OCI-LY1 (cell line): Measurements from ENCODE around the gene GBA2.

Experiments used
- H2AFZ ChIP-seq: fragments of 200-600 bp; sonication (generic), shearing (Covaris generic); 2 replicates; pipeline ENCODE4 v1.6.0; 2014; ENCODE audit warnings: antibody characterized with exemption, mild to moderate bottlenecking, low read length
- H3F3A ChIP-seq: fragments of 200-600 bp; sonication (generic), shearing (Covaris generic); 2 replicates; pipeline ENCODE4 v1.6.0; 2014; ENCODE audit warnings: mild to moderate bottlenecking, antibody characterized with exemption, low read length, moderate library complexity; ENCODE audit not compliant: insufficient read depth
- H3K27ac ChIP-seq: fragments of 200-600 bp; sonication (generic); 2 replicates; pipeline ENCODE4 v1.5.1; 2014; ENCODE audit warnings: low read length, mixed run types, mild to moderate bottlenecking, low read depth; ENCODE audit not compliant: poor library complexity, severe bottlenecking
- H3K27me3 ChIP-seq: fragments of 200-600 bp; sonication (generic); 2 replicates; pipeline ENCODE4 v1.6.0; 2014; ENCODE audit warnings: antibody characterized with exemption, mild to moderate bottlenecking, low read length, moderate library complexity; ENCODE audit not compliant: insufficient read depth
- H3K36me3 ChIP-seq: fragments of 200-600 bp; sonication (generic); 2 replicates; pipeline ENCODE4 v1.6.1; 2014; ENCODE audit warnings: mild to moderate bottlenecking, antibody characterized with exemption, low read length, moderate library complexity, mixed read lengths; ENCODE audit not compliant: insufficient read depth
- H3K4me1 ChIP-seq: fragments of 200-600 bp; sonication (generic); 2 replicates; pipeline ENCODE4 v1.5.1; 2014; ENCODE audit warnings: mild to moderate bottlenecking, low read length, moderate library complexity; ENCODE audit not compliant: insufficient read depth, severe bottlenecking
- H3K4me2 ChIP-seq: fragments of 200-600 bp; sonication (generic), shearing (Covaris generic); 2 replicates; pipeline ENCODE4 v1.6.1; 2014; ENCODE audit warnings: low read length
- H3K4me3 ChIP-seq: fragments of 200-600 bp; sonication (generic); 2 replicates; pipeline ENCODE4 v1.5.1; 2014; ENCODE audit warnings: low read length, low read depth, mild to moderate bottlenecking, mixed read lengths; ENCODE audit not compliant: poor library complexity, severe bottlenecking
- H3K79me2 ChIP-seq: fragments of 200-600 bp; shearing (Covaris generic); 2 replicates; pipeline ENCODE4 v1.6.1; 2016; ENCODE audit warnings: mixed run types, low read length, mixed read lengths; ENCODE audit not compliant: insufficient read depth
- H3K9ac ChIP-seq: fragments of 200-600 bp; sonication (generic), shearing (Covaris generic); 2 replicates; pipeline ENCODE4 v1.6.1; 2014; ENCODE audit warnings: mild to moderate bottlenecking, low read length, mixed read lengths
- H3K9me2 ChIP-seq: fragments of 200-600 bp; sonication (generic), shearing (Covaris generic); 2 replicates; pipeline ENCODE4 v1.6.1; 2014; ENCODE audit warnings: low read depth, mild to moderate bottlenecking, low read length, mixed read lengths
- H3K9me3 ChIP-seq: fragments of 200-600 bp; shearing (Covaris generic); 2 replicates; pipeline ENCODE4 v1.6.1; 2014; ENCODE audit warnings: low read length, mixed read lengths
- H4K20me1 ChIP-seq: fragments of 200-600 bp; sonication (generic), shearing (Covaris generic); 2 replicates; pipeline ENCODE4 v1.6.0; 2016; ENCODE audit warnings: mild to moderate bottlenecking, low read length; ENCODE audit not compliant: insufficient read depth
- CTCF ChIP-seq: fragments of 200-600 bp; sonication (generic), shearing (Covaris generic); IDR thresholded peaks from 2 replicates; pipeline ENCODE4 v1.5.1; 2017; ENCODE audit warnings: mild to moderate bottlenecking, antibody characterized with exemption, low read length, moderate library complexity, mixed read lengths
- EZH2 ChIP-seq: fragments of 200-600 bp; sonication (generic), shearing (Covaris generic); IDR thresholded peaks from 2 replicates; pipeline ENCODE4 v1.8.0; 2017; ENCODE audit warnings: borderline replicate concordance, mixed run types, mild to moderate bottlenecking, antibody characterized with exemption, low read length, moderate library complexity, mixed read lengths

Gene GBA2

GRCh38 chr9:35695943-35696401 lies 53.1 kb downstream of the GBA2 start:
- H3K27me3 ChIP-seq = no peaks in the 10 kb centered on the region
- H3K79me2 ChIP-seq = no peaks in the 10 kb centered on the region
- peaks cover 54% of the 10 kb centered on the region for H3K36me3 ChIP-seq
- H3F3A ChIP-seq = 0 out of 2 replicates have a peak, but pooled peaks cover 3% of the 10 kb centered on the region
- no peak overlapping the region for H3K4me3 ChIP-seq
- no peak overlapping the region for H3K9ac ChIP-seq
- no peak overlapping the region for H3K4me2 ChIP-seq
- no peaks in the 10 kb centered on the region for H3K9me2 ChIP-seq
- no peak overlapping the region for H3K27ac ChIP-seq
- H3K4me1 ChIP-seq = peaks cover 4% of the 10 kb centered on the region
- H3K9me3 ChIP-seq = no peaks in the 10 kb centered on the region
- TF ChIP-seq CTCF (no peak), EZH2 (no peak)
- H4K20me1 ChIP-seq = no peaks in the 10 kb centered on the region
- no peak overlapping the region for H2AFZ ChIP-seq

DNA sequence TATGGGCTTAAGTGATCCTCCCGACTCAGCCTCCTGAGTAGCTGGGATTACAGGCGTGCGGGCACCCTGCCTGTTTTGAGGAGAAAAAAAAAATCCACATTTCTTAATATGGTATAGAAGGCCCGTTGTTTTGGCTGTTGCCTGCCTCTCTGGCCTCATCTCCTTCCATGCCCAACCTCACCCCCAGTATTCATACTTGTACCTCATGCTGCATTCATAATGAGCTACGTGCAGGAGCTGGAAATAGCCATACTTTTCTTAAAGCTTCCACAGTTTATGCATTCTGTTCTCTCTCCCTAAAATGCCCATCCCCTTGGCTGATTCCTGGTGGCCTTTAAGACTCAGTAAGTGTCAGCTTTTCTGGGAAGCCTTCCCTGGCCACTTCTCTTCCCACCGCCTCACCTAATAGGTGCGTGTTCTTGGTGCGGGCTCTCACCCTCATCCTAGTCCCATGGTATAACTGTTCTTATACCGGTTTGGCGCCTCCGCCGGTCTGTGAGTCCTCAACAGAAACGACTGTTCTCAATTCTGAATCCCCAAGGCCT lies 57.2 kb downstream of the GBA2 start:
- H4K20me1 ChIP-seq = no peaks in the 10 kb centered on the region
- H3K36me3 ChIP-seq = peaks cover 12% of the 10 kb centered on the region; the same call in 1 of the 2 replicates
- H3K79me2 ChIP-seq = no peaks in the 10 kb centered on the region
- H3K9ac ChIP-seq = no peak overlapping the region
- no peaks in the 10 kb centered on the region for H3K9me3 ChIP-seq
- H3K27ac ChIP-seq = no peak overlapping the region
- peaks cover 32% of the 10 kb centered on the region for H3K4me1 ChIP-seq
- TF ChIP-seq CTCF = no peak
- no peaks in the 10 kb centered on the region for H3K27me3 ChIP-seq
- no peak overlapping the region for H3K4me2 ChIP-seq
- H3K4me3 ChIP-seq = no peak overlapping the region
- H3K9me2 ChIP-seq = no peaks in the 10 kb centered on the region
- H3F3A ChIP-seq = 0 out of 2 replicates have a peak, but pooled peaks cover 3% of the 10 kb centered on the region
- H2AFZ ChIP-seq = no peak overlapping the region

DNA sequence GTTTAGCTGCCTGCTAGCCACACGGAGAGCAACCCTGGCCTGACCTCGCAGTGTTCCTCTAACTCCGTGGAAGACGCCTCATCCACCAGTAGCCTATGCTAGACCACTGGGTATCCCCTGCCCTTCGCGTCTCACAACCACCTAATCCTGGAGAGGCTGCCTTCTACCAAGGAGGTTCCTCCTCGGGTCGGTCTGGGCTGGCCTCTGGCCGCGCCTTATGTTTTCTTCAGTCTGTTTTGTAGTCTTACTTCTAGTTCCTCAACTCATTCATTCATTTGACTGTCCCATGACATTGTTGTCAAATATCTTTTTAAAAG lies 57.7 kb downstream of the GBA2 start:
- H3K4me3 ChIP-seq = peak overlapping the region; percentile 66
- H3K9ac ChIP-seq = no peak overlapping the region; the same call in 1 of the 2 replicates
- H2AFZ ChIP-seq = no peak overlapping the region

More for the DNA sequence above, 57.7 kb downstream of the GBA2 start:
- Histone ChIP-seq H3K27me3 (no peaks in the 10 kb centered on the region), H3K36me3 (peaks cover 8% of the 10 kb centered on the region; the same call in 1 of the 2 replicates), H3K79me2 (no peaks in the 10 kb centered on the region), H3K27ac (no peak overlapping the region), H4K20me1 (no peaks in the 10 kb centered on the region), H3F3A (0 out of 2 replicates have a peak, but pooled peaks cover 3% of the 10 kb centered on the region), H3K4me1 (peaks cover 37% of the 10 kb centered on the region), H3K4me2 (peak overlapping the region; percentile 81), H3K9me3 (no peaks in the 10 kb centered on the region), H3K9me2 (no peaks in the 10 kb centered on the region)
- TF ChIP-seq EZH2 (no peak), CTCF (no peak)
